GM12874 (cell line): Measurements from ENCODE around the gene PLEKHA5.

Experiments used
- TF ChIP-seq, protein P1 (sequence below): IDR thresholded peaks from 2 replicates; pipeline ENCODE4 v1.5.1; 2011; ENCODE audit warnings: low read depth, mild to moderate bottlenecking, control low read depth, low read length, moderate library complexity; ENCODE audit not compliant: insufficient read depth

Gene PLEKHA5

DNA sequence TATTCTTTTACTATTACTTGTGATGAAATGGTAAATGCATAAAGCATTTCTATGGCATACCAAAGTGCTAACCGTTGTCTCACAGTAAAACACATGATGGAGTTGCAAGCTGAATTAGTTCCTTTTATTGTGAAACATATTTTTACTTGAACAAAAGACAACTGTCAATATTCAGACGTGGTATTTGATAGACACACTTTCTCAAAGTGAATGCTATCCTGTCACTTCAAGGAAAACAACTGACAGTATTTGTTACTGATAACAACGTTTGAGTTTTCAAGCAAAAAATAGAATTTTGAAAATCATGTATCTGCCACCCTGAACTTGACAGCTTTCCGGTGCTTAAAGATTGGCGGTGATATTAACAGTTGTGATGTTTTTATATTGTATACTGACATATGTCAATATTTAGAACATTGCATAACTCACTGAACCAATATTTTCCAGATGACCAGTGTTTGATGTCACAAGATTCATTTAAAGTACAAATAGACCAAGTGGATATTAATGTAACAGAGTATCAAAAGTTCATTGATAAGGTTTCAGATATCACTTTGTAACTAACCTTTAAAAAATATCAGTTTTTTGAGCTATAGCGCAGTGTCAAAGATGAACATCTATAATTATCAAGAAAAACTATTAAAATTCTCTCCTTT lies 156.4 kb downstream of the PLEKHA5 start:
- TF ChIP-seq, protein P1, sequence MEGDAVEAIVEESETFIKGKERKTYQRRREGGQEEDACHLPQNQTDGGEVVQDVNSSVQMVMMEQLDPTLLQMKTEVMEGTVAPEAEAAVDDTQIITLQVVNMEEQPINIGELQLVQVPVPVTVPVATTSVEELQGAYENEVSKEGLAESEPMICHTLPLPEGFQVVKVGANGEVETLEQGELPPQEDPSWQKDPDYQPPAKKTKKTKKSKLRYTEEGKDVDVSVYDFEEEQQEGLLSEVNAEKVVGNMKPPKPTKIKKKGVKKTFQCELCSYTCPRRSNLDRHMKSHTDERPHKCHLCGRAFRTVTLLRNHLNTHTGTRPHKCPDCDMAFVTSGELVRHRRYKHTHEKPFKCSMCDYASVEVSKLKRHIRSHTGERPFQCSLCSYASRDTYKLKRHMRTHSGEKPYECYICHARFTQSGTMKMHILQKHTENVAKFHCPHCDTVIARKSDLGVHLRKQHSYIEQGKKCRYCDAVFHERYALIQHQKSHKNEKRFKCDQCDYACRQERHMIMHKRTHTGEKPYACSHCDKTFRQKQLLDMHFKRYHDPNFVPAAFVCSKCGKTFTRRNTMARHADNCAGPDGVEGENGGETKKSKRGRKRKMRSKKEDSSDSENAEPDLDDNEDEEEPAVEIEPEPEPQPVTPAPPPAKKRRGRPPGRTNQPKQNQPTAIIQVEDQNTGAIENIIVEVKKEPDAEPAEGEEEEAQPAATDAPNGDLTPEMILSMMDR = no peak

DNA sequence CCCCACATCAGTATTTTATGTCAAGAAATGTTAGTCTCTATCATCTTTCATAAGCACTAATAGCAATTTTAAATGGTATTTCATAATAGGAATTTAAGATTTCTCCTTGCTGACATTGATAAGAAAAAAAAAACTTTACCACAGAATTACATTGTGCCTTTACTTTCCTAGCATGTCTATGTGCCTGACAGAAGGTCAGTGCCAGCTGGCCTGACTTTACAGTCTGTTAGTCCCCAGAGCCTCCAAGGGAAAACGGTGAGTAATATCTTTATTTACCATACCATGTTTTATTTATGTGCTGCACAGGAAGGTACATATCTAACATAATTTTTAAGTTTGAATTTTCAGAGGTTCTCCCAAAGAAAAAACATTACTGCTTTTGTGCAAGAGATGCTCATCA lies 157.8 kb downstream of the PLEKHA5 start:
- TF ChIP-seq, protein P1 = no peak

DNA sequence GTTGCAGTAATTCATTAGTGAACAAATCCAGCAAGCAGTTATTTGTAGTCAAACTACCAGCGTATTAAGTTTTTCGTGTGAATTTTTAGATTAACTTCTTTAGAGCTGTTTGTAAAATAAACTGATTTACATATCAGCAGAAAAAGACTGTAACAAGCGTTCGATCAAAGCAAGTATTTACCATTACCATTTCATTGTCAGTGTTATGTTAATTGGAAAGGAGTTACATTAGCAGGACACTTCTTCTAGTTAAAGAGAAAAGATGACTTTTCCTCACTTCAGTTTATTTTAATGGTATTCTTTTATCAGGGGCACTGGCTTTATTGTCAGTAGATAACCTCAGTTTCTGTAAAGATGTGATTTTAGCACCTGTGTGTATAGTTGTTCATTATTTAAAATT lies 158.6 kb downstream of the PLEKHA5 start:
- TF ChIP-seq, protein P1 = no peak

DNA sequence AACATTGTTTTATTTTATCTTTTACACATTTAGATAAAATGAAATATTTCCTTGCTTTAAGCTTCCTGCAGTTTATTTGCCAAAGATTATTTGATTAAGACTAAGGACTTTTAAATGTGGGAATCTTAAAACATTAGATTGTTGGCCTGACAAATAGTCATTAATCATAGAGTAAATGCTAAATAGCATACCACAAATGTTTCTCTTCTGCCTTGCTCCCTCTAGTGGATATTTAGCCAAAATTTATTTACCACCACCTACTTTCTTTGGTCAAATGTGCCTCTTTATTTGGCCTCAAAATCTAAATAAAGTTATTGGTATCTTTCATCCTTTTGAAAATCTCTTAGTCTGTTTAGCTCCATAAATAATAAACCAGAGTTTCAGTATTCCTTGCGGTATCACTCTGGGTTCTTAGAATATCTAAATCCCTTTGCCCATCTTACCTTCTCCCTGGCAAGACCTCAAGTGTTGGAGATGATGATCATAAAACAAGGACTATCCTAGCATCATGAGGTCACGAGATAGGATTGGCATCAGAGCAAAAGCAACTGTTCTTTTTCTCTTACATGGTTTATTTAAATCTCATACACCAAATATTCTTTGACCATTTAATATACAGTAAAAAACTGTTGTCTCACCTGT lies 159.2 kb downstream of the PLEKHA5 start:
- TF ChIP-seq, protein P1 = peak; percentile 20; the same call in 1 of the 2 replicates

DNA sequence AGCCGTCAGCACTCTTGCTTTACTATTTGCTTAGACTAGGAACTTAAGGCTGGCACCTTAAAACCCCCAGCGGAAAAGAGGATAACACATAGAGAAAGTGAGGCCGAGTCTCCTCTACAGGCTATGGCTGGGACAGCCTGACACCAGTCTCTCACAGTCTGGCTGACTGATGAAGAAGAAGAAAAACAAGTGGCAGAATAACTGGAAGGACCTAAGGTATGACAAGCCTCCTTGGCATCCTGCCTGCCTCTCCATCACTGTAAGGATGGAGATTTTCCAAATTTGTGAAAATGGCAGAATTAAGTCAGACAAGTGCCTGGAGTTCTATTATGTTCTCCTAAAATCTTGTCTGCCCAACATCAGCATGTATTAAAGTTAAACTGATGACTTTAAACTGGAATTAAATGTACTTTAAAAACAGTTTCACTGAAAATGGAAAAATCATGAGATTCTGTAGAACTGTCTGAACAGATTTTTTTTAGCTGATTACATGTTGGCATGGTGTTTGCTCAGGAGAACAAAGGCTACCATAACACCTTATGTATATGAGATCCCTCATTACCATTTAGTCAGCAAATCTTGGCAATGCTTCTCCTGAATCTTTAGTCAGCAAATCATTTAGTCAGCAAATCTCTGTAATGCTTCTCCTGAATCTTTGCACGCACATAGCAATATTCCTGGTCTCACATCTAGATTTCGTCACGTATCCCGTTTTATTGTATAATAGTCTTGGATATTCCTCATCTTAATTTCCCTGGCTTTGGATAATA lies 169.5 kb downstream of the PLEKHA5 start:
- TF ChIP-seq, protein P1 = no peak

DNA sequence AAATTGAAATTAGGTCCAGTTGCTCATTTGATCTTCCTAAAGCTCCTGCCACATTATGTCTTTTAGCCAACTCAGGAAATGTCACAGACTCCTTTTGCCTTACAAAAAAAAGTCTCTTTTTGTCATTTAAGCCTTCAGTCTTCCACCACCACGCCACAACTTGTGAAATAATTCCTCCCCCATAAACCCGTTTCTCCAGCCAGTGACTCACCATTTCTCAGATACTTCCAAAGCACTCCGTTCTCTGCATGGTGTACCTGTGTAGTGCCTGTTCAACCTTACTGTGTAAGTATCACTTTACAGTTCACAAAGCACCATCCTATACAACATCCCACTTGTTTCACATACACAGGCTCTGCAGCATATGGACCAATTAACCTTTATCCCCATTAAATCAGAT lies 170.2 kb downstream of the PLEKHA5 start:
- TF ChIP-seq, protein P1 = no peak

DNA sequence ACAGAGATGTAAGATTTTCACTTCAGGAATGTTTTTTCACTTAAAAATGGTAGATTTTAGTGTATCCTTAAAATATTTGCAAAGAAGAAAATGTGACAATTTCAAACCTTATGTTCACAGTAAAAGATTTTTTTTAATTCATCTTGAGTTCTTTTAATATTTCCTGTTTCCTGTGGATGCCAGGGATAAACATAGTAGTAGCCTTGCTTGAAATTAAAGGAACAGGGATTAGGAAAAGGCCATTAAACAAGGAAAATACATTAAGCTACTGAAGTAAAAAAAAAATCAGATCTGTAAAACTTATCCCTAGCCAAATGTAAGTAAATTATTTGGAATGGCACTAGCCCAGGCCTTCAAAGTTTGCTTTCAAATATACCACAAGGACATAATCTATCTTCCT lies 171.7 kb downstream of the PLEKHA5 start:
- TF ChIP-seq, protein P1 = no peak
